HG02943 (cell line): ENCODE data around the gene UNCX.
"Not testable (repeated sequence)": the region's sequence is repeated elsewhere in the genome, so short reads cannot be mapped to it uniquely, and the experiment has no call there.

ENCODE experiments used
- ATAC-seq: cut with Tn5 transposase; IDR thresholded peaks from one replicate; pipeline ENCODE4 v1.9.1; 2021; ENCODE audit warnings: mild to moderate bottlenecking, low read depth, moderate library complexity; ENCODE audit not compliant: unreplicated experiment

UNCX gene

DNA sequence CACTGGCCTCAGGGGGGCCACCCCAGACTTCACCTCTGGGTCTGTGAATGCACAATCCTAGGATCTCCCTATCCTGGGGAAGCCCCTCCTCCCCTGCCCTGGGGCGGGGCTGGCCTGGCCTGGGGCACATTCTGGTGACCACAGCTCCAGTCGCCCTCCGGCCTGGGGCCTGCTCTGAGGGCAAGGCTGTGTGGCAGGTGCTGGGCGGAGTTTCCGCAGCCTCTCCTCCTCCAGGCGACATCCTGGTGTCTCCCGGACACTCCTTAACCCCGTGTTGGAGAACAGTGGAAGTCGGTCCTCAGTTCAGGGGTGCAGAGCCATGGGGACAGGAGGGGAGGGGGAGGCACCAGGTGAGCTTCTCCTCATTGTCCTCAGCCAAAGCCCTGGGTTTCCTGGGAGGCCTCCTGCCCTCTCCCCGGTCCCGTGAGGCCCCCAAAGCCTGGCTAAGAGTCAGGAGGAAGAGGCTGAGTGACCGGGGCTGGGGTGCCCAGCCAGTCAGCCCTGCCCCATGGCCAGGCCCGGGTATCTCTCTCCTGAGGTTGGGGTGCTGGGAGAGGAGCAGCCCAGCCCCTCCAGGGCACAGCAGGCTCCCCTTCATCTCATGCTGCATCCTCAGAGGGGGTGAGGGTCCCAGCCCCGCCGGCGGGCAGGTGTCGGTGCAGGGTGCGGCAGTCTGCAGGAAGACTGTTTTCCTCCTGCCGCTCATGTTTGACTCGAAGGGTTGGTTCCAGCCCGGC is 22.6 kb downstream of the UNCX start:
- no peak for ATAC-seq

- ATAC-seq: no peak
These were observed 23.2 kb downstream of the UNCX start for GRCh38 chr7:1255817-1256340.

DNA sequence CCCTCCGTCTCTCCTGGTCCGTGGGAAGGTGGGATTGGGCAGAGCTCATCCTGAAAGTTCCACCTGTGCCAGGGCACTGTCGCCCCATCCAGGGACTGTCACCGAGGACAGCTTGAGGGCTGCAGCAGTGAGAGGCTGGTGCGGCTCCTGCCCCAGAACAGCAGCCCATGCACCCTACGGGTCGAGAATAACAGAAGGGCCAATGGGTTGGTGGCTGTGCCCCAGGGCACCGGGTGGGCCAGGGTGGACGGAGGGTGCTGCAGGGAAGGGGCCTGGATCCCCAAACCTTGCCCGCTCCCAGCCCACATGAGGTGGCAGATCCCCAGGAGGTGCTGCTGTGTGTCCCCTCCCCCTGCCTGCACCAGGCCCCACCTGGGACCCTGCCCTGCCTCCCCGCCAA is 23.9 kb downstream of the UNCX start:
- no peak for ATAC-seq

DNA sequence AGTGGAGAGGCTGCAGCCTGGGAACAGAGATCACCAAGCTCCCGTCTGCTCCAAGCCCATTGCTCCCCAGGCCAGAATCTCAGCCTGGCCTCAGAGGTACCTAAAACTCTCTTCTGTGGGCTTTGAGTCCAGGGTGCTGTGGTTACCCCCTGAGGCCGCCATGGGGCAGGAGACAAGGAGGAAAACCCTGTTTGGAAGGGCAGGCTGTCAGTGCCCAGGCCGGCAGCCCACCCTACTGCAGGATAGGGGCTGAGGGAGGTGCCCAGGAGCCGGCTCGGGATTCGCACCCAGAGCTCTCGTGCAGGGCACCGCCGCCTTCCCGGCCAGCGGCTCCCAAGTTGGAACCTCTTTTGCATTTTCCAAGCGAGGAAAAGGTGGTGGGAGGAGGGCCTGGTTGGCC is 24.5 kb downstream of the UNCX start:
- no peak for ATAC-seq

- no peak for ATAC-seq
These were observed 25.2 kb downstream of the UNCX start for GRCh38 chr7:1257863-1258262.

- no peak for ATAC-seq
These were observed 27.1 kb downstream of the UNCX start for GRCh38 chr7:1259621-1260243.

GRCh38 chr7:1260244-1260635 is 27.6 kb downstream of the UNCX start:
- ATAC-seq: no peak

GRCh38 chr7:1261036-1261435 is 28.4 kb downstream of the UNCX start:
- not testable (repeated sequence) for ATAC-seq

DNA sequence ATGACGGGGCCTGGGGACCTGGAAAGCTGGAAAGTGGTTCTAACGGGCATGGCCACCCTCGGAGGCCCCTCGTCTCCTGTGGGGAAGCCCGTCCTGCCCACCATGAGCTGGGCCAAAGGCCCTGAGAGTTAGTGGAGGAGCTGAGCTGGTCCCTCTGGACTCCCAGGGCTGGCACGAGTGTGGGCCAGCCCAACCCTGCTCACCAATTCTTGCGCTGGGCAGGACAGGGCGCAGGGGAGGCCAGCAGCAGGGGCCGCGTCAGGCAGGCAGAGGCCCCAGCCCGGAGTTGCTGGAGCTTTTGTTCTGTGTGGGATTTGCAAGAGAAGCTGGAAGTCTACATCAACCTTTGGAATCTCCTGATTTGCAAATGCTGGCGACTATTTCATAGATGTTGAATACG is 29.8 kb downstream of the UNCX start:
- ATAC-seq: no peak

GRCh38 chr7:1263391-1263951 is 30.8 kb downstream of the UNCX start:
- ATAC-seq: no peak

DNA sequence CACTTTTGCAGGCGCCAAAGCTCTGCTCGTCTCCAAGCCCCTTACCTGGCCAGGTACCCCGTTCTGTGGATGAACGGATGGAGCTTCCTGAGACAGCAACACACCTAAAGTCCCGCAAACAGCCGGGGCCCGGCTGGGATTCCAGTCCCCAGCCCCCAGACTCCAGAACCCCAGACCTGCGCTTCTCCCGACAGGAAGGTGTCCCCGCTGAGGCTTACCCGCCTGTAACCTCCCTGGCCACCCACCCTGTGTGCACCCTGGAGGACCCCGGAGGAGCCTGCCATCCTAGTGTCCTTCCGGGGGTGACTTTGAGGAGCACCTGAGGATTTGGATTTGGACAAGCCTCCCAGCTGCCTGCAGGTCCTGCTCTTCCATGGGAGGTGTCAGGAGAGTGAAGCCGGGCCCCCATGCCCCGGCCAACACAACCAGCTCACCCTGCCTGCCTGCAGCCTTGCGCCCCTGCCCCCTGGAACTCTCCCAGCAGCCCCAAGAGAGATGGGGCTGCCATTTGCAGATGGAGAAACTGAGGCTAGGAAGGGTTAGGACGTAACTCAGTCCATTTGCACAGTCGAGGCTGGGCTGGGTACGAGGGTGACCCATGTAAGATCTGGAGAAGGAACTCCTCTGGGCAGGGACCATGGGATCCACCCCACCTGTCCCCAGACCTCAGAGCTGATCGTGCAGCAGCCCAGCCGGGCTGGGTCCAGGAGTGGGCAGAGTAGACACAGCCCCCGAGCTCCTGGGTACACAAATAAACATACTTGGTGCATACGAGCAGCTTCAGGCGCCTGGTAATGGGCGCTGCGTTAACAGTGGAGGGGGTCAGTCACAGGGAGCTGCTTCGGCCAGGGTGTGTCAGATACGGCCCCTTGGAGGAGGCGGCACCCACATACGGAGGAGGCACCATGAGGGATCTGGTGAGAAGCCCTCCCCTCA is 31.9 kb downstream of the UNCX start:
- no peak for ATAC-seq

GRCh38 chr7:1267016-1267900 is 34.6 kb downstream of the UNCX start:
- no peak for ATAC-seq

- no peak for ATAC-seq
These were observed 35.6 kb downstream of the UNCX start for GRCh38 chr7:1268076-1268815.

DNA sequence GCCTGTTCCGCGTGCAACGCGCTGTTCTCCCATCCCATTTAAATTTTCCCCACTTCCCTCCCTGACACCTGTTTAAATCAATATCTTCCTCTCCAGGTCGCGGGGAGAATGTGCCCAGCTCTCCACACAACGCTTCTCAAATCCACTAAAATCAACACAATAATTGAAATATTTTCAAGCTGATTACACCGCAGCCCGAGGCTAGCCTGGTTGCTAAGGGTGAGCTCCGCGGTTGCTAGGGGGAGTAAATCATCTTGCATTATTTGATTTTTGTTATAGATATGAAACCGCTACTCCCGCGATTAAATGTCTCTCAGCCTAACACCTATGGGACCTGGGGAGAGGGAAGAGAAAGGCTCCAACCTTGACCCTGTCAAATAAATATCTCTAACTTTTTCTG is 36.2 kb downstream of the UNCX start:
- no peak for ATAC-seq

DNA sequence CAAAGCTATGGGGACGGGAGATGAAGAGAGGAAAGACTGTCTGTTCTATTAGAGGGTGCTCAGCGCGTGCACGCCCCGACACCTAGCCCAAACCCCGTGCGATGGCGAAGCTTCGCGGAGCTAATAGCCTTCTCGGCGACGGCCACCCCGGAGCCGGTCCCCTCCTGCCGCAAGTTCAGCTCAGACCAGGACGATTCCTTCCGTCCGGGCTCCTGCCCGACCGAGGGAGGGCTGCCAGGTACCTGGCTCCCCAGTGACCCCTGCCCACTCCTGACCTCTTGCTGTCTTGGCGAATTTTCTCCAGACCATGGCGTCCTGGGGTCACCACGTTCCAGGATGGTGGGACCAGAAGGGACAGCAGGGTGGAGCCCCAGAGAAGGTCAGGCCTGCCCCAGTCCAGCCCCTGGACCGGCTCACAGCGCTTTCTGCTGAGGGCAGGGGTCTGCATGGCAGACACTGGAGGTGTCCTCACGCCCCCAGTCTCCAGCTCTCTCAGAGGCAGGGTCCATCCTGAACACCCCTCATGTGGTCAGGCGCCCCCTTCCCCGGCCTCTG is 36.7 kb downstream of the UNCX start:
- no peak for ATAC-seq

GRCh38 chr7:1270181-1270580 is 37.5 kb downstream of the UNCX start:
- ATAC-seq: no peak

DNA sequence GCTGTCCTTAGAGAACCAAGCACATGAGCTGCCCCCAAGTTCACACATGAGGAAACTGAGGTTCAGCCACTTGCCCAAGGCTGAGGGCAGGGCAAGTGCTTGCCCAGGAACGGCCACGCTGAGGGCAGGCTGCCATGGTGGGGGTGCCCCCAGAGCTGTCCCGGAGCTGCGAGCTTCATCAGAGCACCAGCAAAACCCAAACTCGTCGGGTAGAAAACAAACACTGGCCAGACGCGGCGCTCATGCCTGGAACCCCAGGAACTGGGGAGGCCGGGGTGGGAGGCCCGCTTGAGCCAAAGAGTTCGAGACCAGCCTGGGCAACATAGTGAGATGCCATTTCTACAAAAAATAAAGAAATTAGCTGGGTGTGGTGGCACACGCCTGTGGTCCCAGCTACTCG is 38.4 kb downstream of the UNCX start:
- ATAC-seq: no peak

DNA sequence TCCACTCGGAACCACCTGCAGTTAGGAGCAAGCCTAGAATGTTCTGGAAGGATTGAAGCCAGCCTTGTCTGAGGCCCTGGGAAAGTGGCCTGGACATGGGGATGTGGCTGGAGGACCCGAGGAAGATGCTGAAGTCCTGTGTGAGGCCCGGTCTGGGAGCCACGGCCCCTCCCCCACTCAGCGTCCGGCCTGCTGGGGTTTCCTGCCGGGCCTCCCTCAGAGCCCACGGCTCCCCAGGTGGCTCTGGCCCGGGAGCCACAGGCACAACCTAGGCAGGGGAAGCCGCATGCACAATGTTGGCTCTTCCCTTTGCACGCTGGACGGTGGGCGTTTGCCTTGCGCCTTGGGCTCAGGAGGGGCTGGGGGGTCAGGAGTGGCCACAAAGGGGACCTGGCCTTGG is 39.0 kb downstream of the UNCX start:
- no peak for ATAC-seq

DNA sequence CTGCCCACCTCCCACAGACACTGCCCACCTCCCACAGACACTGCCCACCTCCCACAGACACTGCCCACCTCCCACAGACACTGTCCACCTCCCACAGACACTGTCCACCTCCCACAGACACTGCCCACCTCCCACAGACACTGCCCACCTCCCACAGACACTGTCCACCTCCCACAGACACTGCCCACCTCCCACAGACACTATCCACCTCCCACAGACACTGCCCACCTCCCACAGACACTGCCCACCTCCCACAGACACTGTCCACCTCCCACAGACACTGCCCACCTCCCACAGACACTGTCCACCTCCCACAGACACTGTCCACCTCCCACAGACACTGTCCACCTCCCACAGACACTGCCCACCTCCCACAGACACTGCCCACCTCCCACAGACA is 39.5 kb downstream of the UNCX start:
- ATAC-seq: not testable (repeated sequence)
